Stimulated activated CD4-positive, alpha-beta T cell treated with anti-CD3 and anti-CD28 coated beads, Interleukin-15, amount 100 ng/mL, for 48 hours (primary cell): Measurements from ENCODE around the gene PGP.

Experiments used
- DNase-seq, 2 donors: peaks; one replicate each; pipeline ENCODE4 v3.0.0-alpha.2; 2020; ENCODE audit warnings: low read depth in 2 of 2

Gene PGP

GRCh38 chr16:2166263-2167067 is 48.2 kb downstream of the PGP start:
- no peak for DNase-seq

GRCh38 chr16:2165861-2166260 is 48.8 kb downstream of the PGP start:
- DNase-seq, result no peak

- no peak for DNase-seq
These were observed 51.3 kb downstream of the PGP start for GRCh38 chr16:2163211-2163881.

- no peak for DNase-seq
These were observed 51.9 kb downstream of the PGP start for GRCh38 chr16:2162676-2163118.

GRCh38 chr16:2161911-2162310 is 52.7 kb downstream of the PGP start:
- DNase-seq, result no peak
